Peyer's patch (tissue), 4 donors: ENCODE results near the gene TYMP. TPM values are rescaled to one million over a fixed set of nuclear protein-coding genes. Genes with fewer than 3 reads are reported as not detected.

Source experiments
- DNase-seq, 3 donors: peaks; one replicate each; pipeline ENCODE4 v3.0.0-alpha.2; 2017 to 2019
- H3K27ac ChIP-seq, 4 donors: fragments of 200-600 bp; sonication (generic); one replicate each; pipeline ENCODE4 v1.5.1; 2016 to 2019
- H3K27me3 ChIP-seq, 2 donors: fragments of 200-600 bp; sonication (generic); one replicate each; pipeline ENCODE4 v1.5.1; 2019
- H3K36me3 ChIP-seq, 3 donors: fragments of 200-600 bp; sonication (generic); one replicate each; pipeline ENCODE4 v1.5.1; 2016 to 2019
- H3K4me1 ChIP-seq, 4 donors: fragments of 200-600 bp; sonication (generic); one replicate each; pipeline ENCODE4 v1.5.1; 2016 to 2019
- H3K4me3 ChIP-seq, 4 donors: fragments of 200-600 bp; sonication (generic); 1 replicate in 3 of 4; 2 replicates in 1 of 4; pipeline ENCODE4 v1.5.1; 2016 to 2019; ENCODE audit warnings: mild to moderate bottlenecking in 1 of 4
- H3K9me3 ChIP-seq, 4 donors: fragments of 200-600 bp; sonication (generic); one replicate each; pipeline ENCODE4 v1.5.1; 2016 to 2019; ENCODE audit warnings: mild to moderate bottlenecking in 1 of 4
- CTCF ChIP-seq, 6 experiments: fragments of 450-650 bp in 4 of 6; fragments of 200-600 bp in 2 of 6; sonication (generic) in 1 of 6; IDR thresholded peaks; one replicate each; pipeline ENCODE4 v1.5.1; 2017 to 2019; ENCODE audit warnings: antibody characterized with exemption in 6 of 6, mild to moderate bottlenecking in 3 of 6, moderate library complexity in 1 of 6
- POLR2A ChIP-seq, 2 donors: fragments of 450-650 bp; IDR thresholded peaks; one replicate each; pipeline ENCODE4 v1.5.1; 2017; ENCODE audit warnings: antibody characterized with exemption in 2 of 2, mild to moderate bottlenecking in 2 of 2, moderate library complexity in 2 of 2
- total RNA-seq, 4 donors: library from RNA; depleted of rRNA; stranded (reverse); fragments of >200 nt; gene quantifications; one replicate each; pipeline ENCODE4 v1.1.0, GENCODE V29; 2016

Gene TYMP
- total RNA-seq, 4 donors from 2014 or later: 53.5 to 93.9 (median 88.3) TPM

DNA sequence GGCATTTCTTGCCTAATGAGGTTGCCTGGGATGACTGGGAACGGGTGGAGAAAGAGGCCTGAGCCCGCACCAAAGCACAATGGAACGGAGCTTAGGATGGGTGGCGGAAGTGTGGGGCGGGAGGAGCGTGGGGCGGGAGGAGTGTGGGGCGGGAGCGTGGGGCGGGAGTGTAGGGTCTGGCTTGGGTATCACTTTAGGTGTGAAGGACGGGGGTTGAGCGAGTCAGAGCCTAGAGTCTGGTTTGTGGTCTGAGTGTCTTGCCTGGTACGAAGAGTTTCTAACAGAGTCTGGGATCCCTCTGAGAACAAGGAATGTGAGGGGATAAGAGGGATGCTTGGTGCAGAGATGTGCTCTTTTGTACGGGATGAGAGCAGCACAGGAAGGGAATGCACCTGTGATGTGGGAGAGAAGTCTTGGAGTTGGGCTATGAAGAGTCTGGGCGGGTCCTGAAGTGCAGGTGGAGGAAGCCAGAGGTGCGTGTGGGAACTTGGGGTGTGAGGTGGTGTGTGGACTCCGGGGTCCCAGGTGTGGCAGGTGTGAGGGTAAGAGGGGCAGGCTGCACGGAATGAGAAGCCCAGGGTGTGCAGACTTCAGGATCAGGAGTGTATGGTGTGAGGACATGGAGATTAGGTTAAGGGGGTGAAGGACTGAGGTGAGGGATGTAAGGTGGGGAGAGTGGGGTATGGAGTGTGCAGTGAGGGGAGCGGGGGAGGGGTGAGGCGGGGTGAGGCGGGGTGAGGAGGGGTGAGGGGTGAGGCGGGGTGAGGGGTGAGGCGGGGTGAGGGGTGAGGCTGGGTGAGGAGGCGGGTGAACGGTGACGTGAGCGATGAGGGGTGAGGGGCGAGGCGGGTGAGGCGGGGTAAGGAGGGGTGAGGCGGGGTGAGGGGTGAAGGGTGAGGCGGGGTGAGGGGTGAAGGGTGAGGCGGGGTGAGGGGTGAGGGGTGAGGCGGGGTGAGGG is 31.9 kb upstream of the TYMP start:
- Histone ChIP-seq H3K36me3 (no peaks in the 10 kb centered on the region), H3K27me3 (no peaks in the 10 kb centered on the region), H3K4me3 (no peak overlapping the region), H3K4me1 (peaks cover 0 to 8% (median 6%) of the 10 kb centered on the region in 4 donors), H3K27ac (no peak overlapping the region), H3K9me3 (no peaks in the 10 kb centered on the region)
- TF ChIP-seq POLR2A (IDR thresholded peaks at IDR 0.05) (no peak), CTCF (IDR thresholded peaks at IDR 0.05) (no peak)
- no peak for DNase-seq

DNA sequence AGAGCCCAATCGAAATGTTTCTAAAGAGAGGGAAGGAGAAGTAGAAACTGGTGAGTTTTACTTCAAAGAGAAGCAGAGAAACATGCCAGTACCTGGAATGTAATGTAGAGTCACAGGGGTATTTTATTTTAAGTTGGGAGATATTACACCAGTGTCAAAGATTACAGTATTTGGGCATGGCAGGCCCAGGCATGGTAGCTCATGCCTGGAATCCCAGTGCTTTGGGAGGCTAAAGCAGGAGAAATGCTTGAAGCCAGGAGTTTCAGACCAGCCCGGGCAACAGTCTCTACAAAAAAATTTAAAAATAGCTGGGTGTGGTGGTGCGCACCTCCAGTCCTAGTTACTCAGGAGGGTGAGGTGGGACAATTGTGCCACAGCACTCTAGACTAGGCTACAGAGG is 30.2 kb upstream of the TYMP start:
- TF ChIP-seq CTCF (IDR thresholded peaks at IDR 0.05): no peak
- TF ChIP-seq POLR2A (IDR thresholded peaks at IDR 0.05): no peak
- Histone ChIP-seq H3K27ac (no peak overlapping the region), H3K9me3 (no peaks in the 10 kb centered on the region), H3K4me1 (peaks cover 0 to 8% (median 6%) of the 10 kb centered on the region in 4 donors), H3K4me3 (no peak overlapping the region), H3K36me3 (no peaks in the 10 kb centered on the region), H3K27me3 (no peaks in the 10 kb centered on the region)
- DNase-seq: no peak

- Histone ChIP-seq H3K27me3 (no peaks in the 10 kb centered on the region), H3K4me1 (no peaks in the 10 kb centered on the region), H3K4me3 (no peak overlapping the region), H3K9me3 (no peaks in the 10 kb centered on the region), H3K36me3 (no peaks in the 10 kb centered on the region), H3K27ac (no peak overlapping the region)
- DNase-seq: no peak
- TF ChIP-seq POLR2A (IDR thresholded peaks at IDR 0.05) (no peak), CTCF (IDR thresholded peaks at IDR 0.05) (no peak)
Observed at GRCh38 chr22:50556703-50557102, 26.9 kb upstream of the TYMP start.

DNA sequence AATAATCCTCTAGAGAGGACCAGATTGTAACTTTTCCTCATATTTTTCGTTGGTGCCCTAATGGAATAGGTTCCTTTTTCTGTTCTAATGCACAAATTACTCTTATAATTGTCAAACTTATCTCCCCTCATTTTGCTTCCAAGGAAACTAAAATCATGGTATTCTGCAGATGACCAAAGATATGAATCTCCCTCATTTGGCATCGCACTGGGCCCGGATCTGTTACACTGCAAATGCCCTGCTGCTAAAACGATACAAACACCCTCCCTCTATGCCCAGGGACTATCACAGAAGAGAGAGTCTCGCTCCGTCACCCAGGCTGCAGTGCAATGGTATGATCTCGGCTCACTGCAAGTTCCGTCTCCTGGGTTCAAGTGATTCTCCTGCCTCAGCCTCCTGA is 23.5 kb upstream of the TYMP start:
- TF ChIP-seq CTCF (IDR thresholded peaks at IDR 0.05) (no peak), POLR2A (IDR thresholded peaks at IDR 0.05) (no peak)
- no peak overlapping the region for H3K4me3 ChIP-seq
- peaks cover 0 to 6% of the 10 kb centered on the region in 2 donors for H3K27me3 ChIP-seq
- DNase-seq: no peak
- no peaks in the 10 kb centered on the region for H3K36me3 ChIP-seq
- no peak overlapping the region for H3K27ac ChIP-seq
- H3K9me3 ChIP-seq: no peaks in the 10 kb centered on the region
- H3K4me1 ChIP-seq: peaks cover 0 to 11% (median 10%) of the 10 kb centered on the region in 4 donors

GRCh38 chr22:50551160-50551752 is 21.4 kb upstream of the TYMP start:
- Histone ChIP-seq H3K4me3 (no peak overlapping the region), H3K9me3 (no peaks in the 10 kb centered on the region), H3K4me1 (peaks cover 0 to 23% (median 12%) of the 10 kb centered on the region in 4 donors), H3K27ac (no peak overlapping the region), H3K36me3 (no peaks in the 10 kb centered on the region), H3K27me3 (peaks cover 0 to 15% of the 10 kb centered on the region in 2 donors)
- no peak for DNase-seq
- TF ChIP-seq CTCF (IDR thresholded peaks at IDR 0.05) (no peak), POLR2A (IDR thresholded peaks at IDR 0.05) (no peak)
